ENCODE results near the gene MYO1H.

MYO1H gene

GRCh38 chr12:109483346-109483745 lies 135.6 kb downstream of the MYO1H start:
- no peak for TF ChIP-seq CEBPB (IDR thresholded peaks at IDR 0.05)
- TF ChIP-seq TAF1 (IDR thresholded peaks at IDR 0.05; ENCODE audit: low read depth) = no peak
- TF ChIP-seq YY1 (IDR thresholded peaks at IDR 0.05; ENCODE audit: low read depth) = no peak
- no peak for TF ChIP-seq TEAD4 (IDR thresholded peaks at IDR 0.05)
- TF ChIP-seq, protein P1, sequence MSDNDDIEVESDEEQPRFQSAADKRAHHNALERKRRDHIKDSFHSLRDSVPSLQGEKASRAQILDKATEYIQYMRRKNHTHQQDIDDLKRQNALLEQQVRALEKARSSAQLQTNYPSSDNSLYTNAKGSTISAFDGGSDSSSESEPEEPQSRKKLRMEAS (IDR thresholded peaks at IDR 0.05) = no peak
- TF ChIP-seq TCF12 (IDR thresholded peaks at IDR 0.05; ENCODE audit: low read depth) = no peak
- no peak for TF ChIP-seq REST (IDR thresholded peaks at IDR 0.05; ENCODE audit: low read depth)
- TF ChIP-seq FOXM1 (IDR thresholded peaks at IDR 0.05; ENCODE audit: borderline replicate concordance, low read depth) = no peak
- no peak for TF ChIP-seq EGR1 (IDR thresholded peaks at IDR 0.05)
- TF ChIP-seq CREB1 (IDR thresholded peaks at IDR 0.05; ENCODE audit: low read depth) = no peak
- no peak for TF ChIP-seq EP300 (IDR thresholded peaks at IDR 0.05; ENCODE audit: borderline replicate concordance)
- TF ChIP-seq RAD21 (IDR thresholded peaks at IDR 0.05; ENCODE audit: low read depth) = no peak
- TF ChIP-seq, protein P2, sequence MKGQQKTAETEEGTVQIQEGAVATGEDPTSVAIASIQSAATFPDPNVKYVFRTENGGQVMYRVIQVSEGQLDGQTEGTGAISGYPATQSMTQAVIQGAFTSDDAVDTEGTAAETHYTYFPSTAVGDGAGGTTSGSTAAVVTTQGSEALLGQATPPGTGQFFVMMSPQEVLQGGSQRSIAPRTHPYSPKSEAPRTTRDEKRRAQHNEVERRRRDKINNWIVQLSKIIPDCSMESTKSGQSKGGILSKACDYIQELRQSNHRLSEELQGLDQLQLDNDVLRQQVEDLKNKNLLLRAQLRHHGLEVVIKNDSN (IDR thresholded peaks at IDR 0.05) = no peak
- no peak for TF ChIP-seq NFIC (IDR thresholded peaks at IDR 0.05)
- no peak for TF ChIP-seq ZBTB7A (IDR thresholded peaks at IDR 0.05; ENCODE audit: low read depth)

DNA sequence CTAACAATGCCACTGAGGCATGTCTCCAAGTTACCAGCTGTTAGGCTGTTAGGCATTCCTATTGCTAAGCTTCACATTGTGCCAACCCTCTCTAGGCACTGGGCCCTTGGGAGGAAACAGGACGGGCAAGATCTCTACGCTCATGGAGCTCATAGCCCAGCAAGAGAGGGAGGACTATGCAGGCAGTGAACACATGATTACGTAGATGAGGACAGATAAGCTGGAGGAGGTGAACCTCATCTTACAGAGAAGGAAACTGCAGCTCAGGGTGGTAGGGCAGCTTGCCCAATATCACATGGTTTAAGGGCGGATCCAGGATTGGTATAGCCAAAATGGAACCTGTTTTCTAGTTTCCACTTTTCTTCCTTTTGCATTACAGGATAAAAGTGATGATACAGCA lies 137.5 kb downstream of the MYO1H start:
- TF ChIP-seq EGR1 (IDR thresholded peaks at IDR 0.05) (no peak), TAF1 (IDR thresholded peaks at IDR 0.05; ENCODE audit: low read depth) (no peak), CEBPB (IDR thresholded peaks at IDR 0.05) (no peak), RAD21 (IDR thresholded peaks at IDR 0.05; ENCODE audit: low read depth) (no peak), EP300 (IDR thresholded peaks at IDR 0.05; ENCODE audit: borderline replicate concordance) (no peak), NFIC (IDR thresholded peaks at IDR 0.05) (no peak), FOXM1 (IDR thresholded peaks at IDR 0.05; ENCODE audit: borderline replicate concordance, low read depth) (no peak), TCF12 (IDR thresholded peaks at IDR 0.05; ENCODE audit: low read depth) (no peak), REST (IDR thresholded peaks at IDR 0.05; ENCODE audit: low read depth) (no peak), ZBTB7A (IDR thresholded peaks at IDR 0.05; ENCODE audit: low read depth) (no peak), CREB1 (IDR thresholded peaks at IDR 0.05; ENCODE audit: low read depth) (no peak), TEAD4 (IDR thresholded peaks at IDR 0.05) (no peak), YY1 (IDR thresholded peaks at IDR 0.05; ENCODE audit: low read depth) (no peak)
- TF ChIP-seq, protein P2 (IDR thresholded peaks at IDR 0.05) = no peak
- TF ChIP-seq, protein P1 (IDR thresholded peaks at IDR 0.05) = no peak

- TF ChIP-seq, protein P2 (IDR thresholded peaks at IDR 0.05) = no peak
- TF ChIP-seq YY1 (IDR thresholded peaks at IDR 0.05; ENCODE audit: low read depth) = no peak
- TF ChIP-seq EP300 (IDR thresholded peaks at IDR 0.05; ENCODE audit: borderline replicate concordance) = no peak
- no peak for TF ChIP-seq FOXM1 (IDR thresholded peaks at IDR 0.05; ENCODE audit: borderline replicate concordance, low read depth)
- no peak for TF ChIP-seq CEBPB (IDR thresholded peaks at IDR 0.05)
- TF ChIP-seq EGR1 (IDR thresholded peaks at IDR 0.05) = no peak
- TF ChIP-seq, protein P1 (IDR thresholded peaks at IDR 0.05) = no peak
- no peak for TF ChIP-seq TEAD4 (IDR thresholded peaks at IDR 0.05)
- TF ChIP-seq TCF12 (IDR thresholded peaks at IDR 0.05; ENCODE audit: low read depth) = no peak
- TF ChIP-seq CREB1 (IDR thresholded peaks at IDR 0.05; ENCODE audit: low read depth) = no peak
- TF ChIP-seq NFIC (IDR thresholded peaks at IDR 0.05) = no peak
- TF ChIP-seq REST (IDR thresholded peaks at IDR 0.05; ENCODE audit: low read depth) = no peak
- TF ChIP-seq RAD21 (IDR thresholded peaks at IDR 0.05; ENCODE audit: low read depth) = no peak
- TF ChIP-seq ZBTB7A (IDR thresholded peaks at IDR 0.05; ENCODE audit: low read depth) = no peak
- no peak for TF ChIP-seq TAF1 (IDR thresholded peaks at IDR 0.05; ENCODE audit: low read depth)
These were observed 139.7 kb downstream of the MYO1H start for GRCh38 chr12:109487181-109488050.
